Loucy (cell line): ENCODE results near the gene KATNB1.

Source experiments
- H2AFZ ChIP-seq: fragments of 200-600 bp; sonication (generic); 2 replicates; pipeline ENCODE4 v1.6.0; 2016; ENCODE audit warnings: antibody characterized with exemption, mild to moderate bottlenecking, low read length, moderate library complexity
- H3F3A ChIP-seq: fragments of 200-600 bp; 2 replicates; pipeline ENCODE4 v1.6.0; 2016; ENCODE audit warnings: antibody characterized with exemption, low read depth, mild to moderate bottlenecking
- H3K27me3 ChIP-seq: fragments of 200-600 bp; sonication (generic); 2 replicates; pipeline ENCODE4 v1.6.1; 2014; ENCODE audit warnings: low read length, mild to moderate bottlenecking; ENCODE audit not compliant: insufficient read depth, poor library complexity, severe bottlenecking
- H3K36me3 ChIP-seq: fragments of 200-600 bp; sonication (generic); 2 replicates; pipeline ENCODE4 v1.6.1; 2016; ENCODE audit warnings: low read length; ENCODE audit not compliant: insufficient read depth
- H3K4me1 ChIP-seq: fragments of 200-600 bp; sonication (generic); 2 replicates; pipeline ENCODE4 v1.5.1; 2014; ENCODE audit warnings: low read length, mild to moderate bottlenecking; ENCODE audit not compliant: insufficient read depth, poor library complexity, severe bottlenecking
- H3K4me2 ChIP-seq: fragments of 200-600 bp; sonication (generic); 2 replicates; pipeline ENCODE4 v1.6.0; 2014; ENCODE audit warnings: antibody characterized with exemption, low read length, low read depth, mild to moderate bottlenecking; ENCODE audit not compliant: poor library complexity, severe bottlenecking
- H3K4me3 ChIP-seq: fragments of 200-600 bp; sonication (generic); 2 replicates; pipeline ENCODE4 v1.5.1; 2014; ENCODE audit warnings: low read length, mild to moderate bottlenecking, mixed read lengths; ENCODE audit not compliant: poor library complexity, severe bottlenecking
- H3K79me2 ChIP-seq: fragments of 200-600 bp; sonication (generic); 2 replicates; pipeline ENCODE4 v1.6.1; 2014; ENCODE audit warnings: low read length; ENCODE audit not compliant: insufficient read depth
- H3K9ac ChIP-seq: fragments of 200-600 bp; sonication (generic); 2 replicates; pipeline ENCODE4 v1.6.0; 2014; ENCODE audit warnings: mild to moderate bottlenecking, low read depth, low read length, moderate library complexity; ENCODE audit not compliant: poor library complexity, severe bottlenecking
- H3K9me2 ChIP-seq: fragments of 200-600 bp; sonication (generic); replicated peaks from 2 replicates; pipeline ENCODE4 v1.6.1; 2016; ENCODE audit warnings: low read depth, low read length, mixed read lengths
- H3K9me3 ChIP-seq: fragments of 200-600 bp; sonication (generic); 2 replicates; pipeline ENCODE4 v1.6.1; 2014; ENCODE audit warnings: mild to moderate bottlenecking, antibody characterized with exemption, low read length, low read depth; ENCODE audit not compliant: insufficient read depth
- H4K20me1 ChIP-seq: fragments of 200-600 bp; sonication (generic); 2 replicates; pipeline ENCODE4 v1.6.0; 2014; ENCODE audit warnings: antibody characterized with exemption, low read length, mild to moderate bottlenecking; ENCODE audit not compliant: insufficient read depth, poor library complexity, severe bottlenecking
- EZH2phosphoT487 ChIP-seq: fragments of 200-600 bp; IDR thresholded peaks from 2 replicates; pipeline ENCODE4 v1.6.1; 2018; ENCODE audit warnings: antibody characterized with exemption, mild to moderate bottlenecking, moderate library complexity, borderline replicate concordance
- TF ChIP-seq, protein P1 (sequence below): fragments of 200-600 bp; sonication (generic); conservative IDR thresholded peaks from 2 replicates; pipeline ENCODE4 v1.5.1; 2014; ENCODE audit warnings: mild to moderate bottlenecking, antibody characterized with exemption, low read length

Gene KATNB1

DNA sequence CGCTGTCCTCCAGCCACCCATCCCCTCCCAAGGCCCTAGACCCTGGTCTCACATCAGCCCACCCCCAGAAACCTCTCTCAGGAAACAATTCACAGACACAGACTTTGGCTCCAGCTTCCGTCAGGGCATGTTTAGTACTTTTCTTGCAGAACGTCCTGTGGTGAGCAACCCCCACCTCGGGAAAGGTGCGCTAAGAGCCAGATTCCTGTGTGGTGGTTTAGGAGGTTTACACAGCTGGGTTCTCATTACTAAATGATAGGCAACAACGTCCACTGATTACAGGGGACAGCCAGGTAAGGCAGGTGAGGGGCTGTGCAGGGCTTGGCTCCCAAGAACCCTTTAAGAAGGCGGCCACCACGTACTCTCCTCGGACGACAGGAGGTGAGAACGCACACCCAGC lies 37.4 kb downstream of the KATNB1 start:
- no peaks in the 10 kb centered on the region for H3K36me3 ChIP-seq
- no peak overlapping the region for H2AFZ ChIP-seq
- no peaks in the 10 kb centered on the region for H4K20me1 ChIP-seq
- H3K4me3 ChIP-seq, result no peak overlapping the region
- no peak overlapping the region for H3K9ac ChIP-seq
- H3K9me2 ChIP-seq, result no peaks in the 10 kb centered on the region
- no peaks in the 10 kb centered on the region for H3K9me3 ChIP-seq
- H3K4me1 ChIP-seq, result no peaks in the 10 kb centered on the region
- no peaks in the 10 kb centered on the region for H3K79me2 ChIP-seq
- H3K4me2 ChIP-seq, result no peak overlapping the region
- no peaks in the 10 kb centered on the region for H3F3A ChIP-seq
- H3K27me3 ChIP-seq, result no peaks in the 10 kb centered on the region
- no peak for TF ChIP-seq EZH2phosphoT487
- TF ChIP-seq, protein P1, sequence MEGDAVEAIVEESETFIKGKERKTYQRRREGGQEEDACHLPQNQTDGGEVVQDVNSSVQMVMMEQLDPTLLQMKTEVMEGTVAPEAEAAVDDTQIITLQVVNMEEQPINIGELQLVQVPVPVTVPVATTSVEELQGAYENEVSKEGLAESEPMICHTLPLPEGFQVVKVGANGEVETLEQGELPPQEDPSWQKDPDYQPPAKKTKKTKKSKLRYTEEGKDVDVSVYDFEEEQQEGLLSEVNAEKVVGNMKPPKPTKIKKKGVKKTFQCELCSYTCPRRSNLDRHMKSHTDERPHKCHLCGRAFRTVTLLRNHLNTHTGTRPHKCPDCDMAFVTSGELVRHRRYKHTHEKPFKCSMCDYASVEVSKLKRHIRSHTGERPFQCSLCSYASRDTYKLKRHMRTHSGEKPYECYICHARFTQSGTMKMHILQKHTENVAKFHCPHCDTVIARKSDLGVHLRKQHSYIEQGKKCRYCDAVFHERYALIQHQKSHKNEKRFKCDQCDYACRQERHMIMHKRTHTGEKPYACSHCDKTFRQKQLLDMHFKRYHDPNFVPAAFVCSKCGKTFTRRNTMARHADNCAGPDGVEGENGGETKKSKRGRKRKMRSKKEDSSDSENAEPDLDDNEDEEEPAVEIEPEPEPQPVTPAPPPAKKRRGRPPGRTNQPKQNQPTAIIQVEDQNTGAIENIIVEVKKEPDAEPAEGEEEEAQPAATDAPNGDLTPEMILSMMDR, result no peak

DNA sequence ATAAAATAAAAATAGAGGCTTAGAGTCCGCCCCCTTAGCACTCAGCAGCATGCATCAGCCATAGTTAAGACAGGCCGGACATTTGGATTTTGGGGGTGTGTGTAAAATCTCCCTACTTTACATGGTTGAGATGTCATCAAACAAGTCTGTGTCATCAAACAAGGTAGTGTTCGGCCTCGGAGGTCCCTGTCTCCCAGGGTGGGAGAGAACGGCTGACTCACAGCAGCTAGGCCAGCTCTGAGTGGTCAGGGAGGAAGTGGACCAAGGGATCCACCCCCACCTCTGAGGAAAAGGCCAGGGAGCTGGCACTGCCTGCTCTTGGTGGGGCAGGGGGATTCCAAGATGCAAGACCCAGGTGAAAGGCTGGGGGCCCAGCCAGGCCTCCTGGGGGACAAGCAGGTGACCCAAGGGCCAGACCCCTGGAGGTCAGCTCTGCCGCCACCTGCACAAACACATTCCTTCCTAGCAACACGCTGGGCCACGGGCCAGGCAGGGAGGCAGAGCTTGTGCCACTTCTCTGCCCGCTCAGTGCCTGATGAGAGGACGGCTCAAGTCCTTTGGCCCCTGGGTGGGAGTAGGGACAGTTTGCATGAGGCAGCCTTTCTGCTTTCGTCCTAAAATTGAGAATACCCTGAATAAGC lies 38.2 kb downstream of the KATNB1 start:
- Histone ChIP-seq H3K4me2 (no peak overlapping the region), H3K9me3 (no peaks in the 10 kb centered on the region), H4K20me1 (no peaks in the 10 kb centered on the region), H3K4me3 (no peak overlapping the region), H3K27me3 (no peaks in the 10 kb centered on the region), H3K4me1 (no peaks in the 10 kb centered on the region), H3K36me3 (no peaks in the 10 kb centered on the region), H3K9me2 (no peaks in the 10 kb centered on the region), H3K9ac (no peak overlapping the region), H3F3A (no peaks in the 10 kb centered on the region), H3K79me2 (no peaks in the 10 kb centered on the region), H2AFZ (no peak overlapping the region)
- TF ChIP-seq, protein P1, result no peak
- TF ChIP-seq EZH2phosphoT487, result no peak

DNA sequence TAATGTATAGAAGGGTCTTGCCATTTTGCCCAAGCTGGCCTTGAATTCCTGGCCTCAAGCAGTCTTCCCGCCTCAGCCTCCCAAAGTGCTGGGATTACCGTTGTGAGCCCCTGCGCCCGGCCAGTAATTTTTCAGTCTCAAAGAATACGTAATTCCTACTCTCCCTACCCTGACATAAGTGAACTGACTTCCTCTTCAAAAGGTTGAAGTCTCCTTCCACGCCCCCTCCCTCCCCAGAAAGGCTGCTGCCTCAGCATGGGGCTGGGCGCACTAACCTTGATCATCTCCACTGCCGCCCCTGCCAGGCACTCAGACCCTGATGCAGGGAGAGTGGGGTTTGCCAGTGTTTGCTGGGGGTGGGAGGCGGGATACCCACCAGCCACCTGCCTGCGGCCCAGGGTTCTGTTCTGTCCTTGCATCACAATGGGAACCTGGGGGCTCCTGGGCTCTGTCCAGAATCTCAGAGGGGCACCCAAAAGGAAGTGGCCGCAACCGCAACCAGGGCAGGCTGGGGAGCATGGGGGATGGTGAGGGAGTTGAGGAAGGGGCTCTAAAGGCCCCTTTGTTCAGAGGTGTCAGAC lies 39.2 kb downstream of the KATNB1 start:
- TF ChIP-seq, protein P1, result no peak
- TF ChIP-seq EZH2phosphoT487, result no peak
- H3K36me3 ChIP-seq, result no peaks in the 10 kb centered on the region
- no peaks in the 10 kb centered on the region for H3K79me2 ChIP-seq
- no peaks in the 10 kb centered on the region for H3K4me1 ChIP-seq
- no peaks in the 10 kb centered on the region for H3F3A ChIP-seq
- no peaks in the 10 kb centered on the region for H3K9me2 ChIP-seq
- no peaks in the 10 kb centered on the region for H3K27me3 ChIP-seq
- no peaks in the 10 kb centered on the region for H3K9me3 ChIP-seq
- H2AFZ ChIP-seq, result no peak overlapping the region
- no peak overlapping the region for H3K9ac ChIP-seq
- H3K4me3 ChIP-seq, result no peak overlapping the region
- H3K4me2 ChIP-seq, result no peak overlapping the region
- no peaks in the 10 kb centered on the region for H4K20me1 ChIP-seq
